NCI-H1048 (cell line): ENCODE measurements around the gene MMADHC.

Experiments used
- DNase-seq: peaks from one replicate; lab custom pipeline; 2025; lab: John Stamatoyannopoulos, UW

Gene MMADHC

DNA sequence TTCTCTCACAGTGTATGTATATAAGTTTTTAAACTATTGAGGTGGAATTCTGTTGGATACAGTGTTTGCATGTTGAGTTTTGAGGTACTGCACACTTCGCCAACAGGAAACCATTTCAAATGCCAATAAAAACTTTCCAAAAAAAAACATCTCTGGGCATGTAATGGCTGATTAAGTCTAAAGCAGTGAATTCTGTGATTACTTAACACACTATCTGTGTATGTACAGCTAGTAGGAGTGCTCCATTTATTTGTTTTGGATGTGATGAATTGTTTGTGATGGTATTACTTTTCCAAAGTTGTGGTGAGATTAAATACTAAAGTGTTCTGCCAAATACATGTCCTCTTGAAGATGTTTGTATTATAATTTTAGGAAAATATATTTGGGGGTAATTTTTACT lies 31.1 kb downstream of the MMADHC start:
- no peak for DNase-seq

DNA sequence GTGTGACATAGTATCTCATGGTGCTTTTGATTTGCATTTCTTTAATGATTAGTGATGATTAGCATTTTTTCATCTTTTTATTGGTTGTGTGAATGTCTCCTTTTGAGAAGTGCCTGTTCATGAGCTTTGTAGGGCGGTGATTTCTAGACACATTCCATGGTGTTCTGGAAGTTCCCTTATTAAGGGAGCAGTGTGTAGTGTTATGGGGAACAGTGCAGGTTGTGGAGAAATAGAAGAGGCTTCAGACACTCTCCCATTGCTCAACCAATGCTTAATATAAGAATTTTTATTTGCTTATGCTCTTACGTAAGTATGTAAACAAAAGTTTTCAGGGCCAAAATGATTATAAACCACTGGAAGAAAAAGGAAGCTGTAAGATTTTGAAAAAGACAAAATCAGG lies 34.7 kb downstream of the MMADHC start:
- DNase-seq, result no peak

- no peak for DNase-seq
Measured at GRCh38 chr2:149552226-149552625, 35.3 kb downstream of the MMADHC start.

DNA sequence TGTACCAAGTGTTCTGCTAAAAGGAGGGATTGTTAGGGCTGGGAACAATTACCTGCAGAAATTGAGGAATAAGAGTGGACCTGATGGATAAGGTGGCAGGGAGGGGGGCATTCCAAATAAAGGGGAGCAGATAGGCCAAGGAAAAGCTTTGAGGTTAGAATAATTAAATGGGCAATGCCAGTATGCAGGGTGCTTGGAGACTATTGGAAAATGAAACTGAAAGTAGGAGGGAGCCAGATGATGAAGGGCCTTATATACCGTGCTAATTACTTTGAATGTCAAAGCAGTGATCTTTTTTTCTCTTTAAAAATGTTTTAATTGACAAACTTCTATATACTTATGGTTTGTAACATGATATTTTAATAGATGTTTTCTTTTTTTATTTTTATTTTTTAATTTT lies 42.9 kb downstream of the MMADHC start:
- DNase-seq, result no peak

- DNase-seq, result no peak
Measured at GRCh38 chr2:149543845-149544244, 43.7 kb downstream of the MMADHC start.

DNA sequence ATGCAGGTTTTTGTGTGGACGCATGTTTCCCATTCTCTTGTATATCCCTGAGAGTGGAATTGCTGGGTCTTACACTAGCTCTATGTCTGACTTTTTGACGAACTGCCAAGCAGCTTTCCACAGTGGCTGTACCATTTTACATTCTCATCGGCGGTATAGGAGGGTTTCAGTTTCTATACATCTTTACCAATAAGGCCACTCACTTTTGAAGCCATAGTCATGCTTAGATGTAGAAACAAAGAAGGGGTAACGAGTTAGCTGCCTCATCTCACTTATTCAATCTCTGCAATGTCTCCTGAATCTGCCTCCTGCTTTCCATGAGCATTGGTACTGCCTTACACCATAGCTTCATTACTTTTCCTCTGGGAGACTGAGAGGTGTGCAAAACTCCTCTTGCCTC lies 47.4 kb downstream of the MMADHC start:
- DNase-seq, result no peak

DNA sequence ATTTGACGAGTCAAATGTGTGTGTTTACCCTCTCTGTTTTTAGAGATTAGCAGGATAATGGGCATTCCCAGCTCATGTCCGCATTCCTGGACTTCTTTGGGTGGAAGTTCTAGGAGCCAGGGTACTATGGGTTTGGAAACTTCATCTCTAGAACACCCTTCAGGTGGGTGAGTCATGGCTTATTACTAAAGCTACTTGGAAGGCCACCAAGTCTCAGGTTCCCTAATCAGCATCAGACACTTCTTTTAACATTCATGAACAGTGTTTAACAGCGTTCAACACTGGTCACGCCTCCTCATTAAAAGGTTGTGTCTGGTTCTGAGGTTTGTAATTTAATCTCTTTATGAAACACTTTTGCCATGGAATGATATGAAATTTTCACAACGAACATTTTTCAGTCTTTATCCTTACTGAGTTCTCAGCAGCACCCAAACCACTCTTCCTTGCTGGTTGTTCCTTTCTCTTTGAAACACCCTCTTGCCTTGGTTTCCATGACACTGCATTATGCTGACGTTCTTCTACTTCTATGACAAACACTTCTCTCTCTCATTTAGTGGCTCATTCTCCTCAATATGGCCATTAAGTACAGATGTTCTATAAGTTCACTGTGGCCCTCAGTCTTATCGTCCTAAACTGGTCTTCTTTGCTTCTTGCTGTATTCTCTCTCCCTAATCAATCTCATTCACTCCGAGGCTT lies 49.3 kb downstream of the MMADHC start:
- DNase-seq, result no peak

GRCh38 chr2:149537092-149537726 lies 50.4 kb downstream of the MMADHC start:
- DNase-seq, result no peak

- no peak for DNase-seq
Measured at GRCh38 chr2:149536649-149537048, 50.9 kb downstream of the MMADHC start.

GRCh38 chr2:149534674-149535073 lies 52.9 kb downstream of the MMADHC start:
- no peak for DNase-seq

- no peak for DNase-seq
Measured at GRCh38 chr2:149528983-149529382, 58.6 kb downstream of the MMADHC start.

- no peak for DNase-seq
Measured at GRCh38 chr2:149527998-149528755, 59.4 kb downstream of the MMADHC start.

DNA sequence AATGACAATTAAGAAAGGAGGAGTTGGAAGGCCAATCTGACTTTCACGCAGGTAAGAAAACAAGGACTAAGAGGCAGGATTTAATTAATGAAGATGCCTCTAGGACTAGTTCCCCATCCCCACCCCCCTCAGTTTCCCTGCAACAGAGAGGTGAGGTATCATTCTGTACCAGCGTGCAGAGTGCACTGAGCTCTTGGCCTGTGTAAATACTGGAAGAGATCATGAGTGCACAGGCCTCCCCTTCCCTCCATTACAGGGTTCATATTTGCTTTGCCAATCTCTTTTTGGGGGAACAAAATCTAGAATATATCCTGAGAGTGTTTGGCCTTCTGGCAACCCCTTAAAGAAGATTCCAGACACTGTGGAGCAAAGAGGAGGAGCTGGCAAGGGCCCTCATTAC lies 60.9 kb downstream of the MMADHC start:
- DNase-seq, result no peak

GRCh38 chr2:149525323-149525722 lies 62.3 kb downstream of the MMADHC start:
- DNase-seq, result no peak
